ENCODE measurements around the gene ATF3.

DNA sequence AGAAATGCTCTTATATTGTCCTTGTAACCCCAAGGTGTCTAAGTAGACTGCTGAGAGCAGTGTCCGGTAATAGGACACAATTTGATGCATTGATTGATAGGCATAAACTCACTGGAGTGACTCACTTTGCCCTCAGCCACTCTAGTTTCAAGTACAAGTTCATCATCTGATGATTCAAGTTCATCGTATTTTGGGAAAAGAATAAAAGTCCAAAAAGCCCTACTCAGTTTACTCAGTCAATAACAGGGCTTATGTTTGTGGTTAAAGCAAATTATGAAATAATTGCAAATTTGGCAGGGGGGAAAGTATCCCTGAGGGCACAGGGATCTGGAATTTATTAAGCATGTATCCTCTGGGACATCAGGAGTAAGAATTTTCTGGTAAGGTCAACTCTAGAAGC lies 7.6 kb upstream of the ATF3 start:
- TF ChIP-seq, protein P1, sequence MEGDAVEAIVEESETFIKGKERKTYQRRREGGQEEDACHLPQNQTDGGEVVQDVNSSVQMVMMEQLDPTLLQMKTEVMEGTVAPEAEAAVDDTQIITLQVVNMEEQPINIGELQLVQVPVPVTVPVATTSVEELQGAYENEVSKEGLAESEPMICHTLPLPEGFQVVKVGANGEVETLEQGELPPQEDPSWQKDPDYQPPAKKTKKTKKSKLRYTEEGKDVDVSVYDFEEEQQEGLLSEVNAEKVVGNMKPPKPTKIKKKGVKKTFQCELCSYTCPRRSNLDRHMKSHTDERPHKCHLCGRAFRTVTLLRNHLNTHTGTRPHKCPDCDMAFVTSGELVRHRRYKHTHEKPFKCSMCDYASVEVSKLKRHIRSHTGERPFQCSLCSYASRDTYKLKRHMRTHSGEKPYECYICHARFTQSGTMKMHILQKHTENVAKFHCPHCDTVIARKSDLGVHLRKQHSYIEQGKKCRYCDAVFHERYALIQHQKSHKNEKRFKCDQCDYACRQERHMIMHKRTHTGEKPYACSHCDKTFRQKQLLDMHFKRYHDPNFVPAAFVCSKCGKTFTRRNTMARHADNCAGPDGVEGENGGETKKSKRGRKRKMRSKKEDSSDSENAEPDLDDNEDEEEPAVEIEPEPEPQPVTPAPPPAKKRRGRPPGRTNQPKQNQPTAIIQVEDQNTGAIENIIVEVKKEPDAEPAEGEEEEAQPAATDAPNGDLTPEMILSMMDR (IDR thresholded peaks at IDR 0.05) = no peak
- TF ChIP-seq POLR2A (IDR thresholded peaks at IDR 0.05) = no peak
